GM20000 (cell line): ENCODE measurements around the gene SELENOM.

ENCODE experiments used
- DNase-seq: peaks from one replicate; pipeline ENCODE4 v3.0.0; 2012; ENCODE audit warnings: low spot score
- CTCF ChIP-seq: IDR thresholded peaks from 2 replicates; pipeline ENCODE4 v1.5.1; 2012; ENCODE audit warnings: mild to moderate bottlenecking, control low read depth; ENCODE audit errors: extremely low read depth, missing control alignments

SELENOM gene

GRCh38 chr22:31089160-31090100 lies 17.9 kb downstream of the SELENOM start:
- peak; percentile 85 for DNase-seq
- peak; percentile 68 for TF ChIP-seq CTCF

- DNase-seq = no peak
- no peak for TF ChIP-seq CTCF
Measured at GRCh38 chr22:31088233-31088986, 19.0 kb downstream of the SELENOM start.

GRCh38 chr22:31087744-31088215 lies 19.6 kb downstream of the SELENOM start:
- DNase-seq = no peak
- TF ChIP-seq CTCF = no peak

- no peak for TF ChIP-seq CTCF
- DNase-seq = no peak
Measured at GRCh38 chr22:31086703-31087330, 20.6 kb downstream of the SELENOM start.

GRCh38 chr22:31085928-31086327 lies 21.4 kb downstream of the SELENOM start:
- no peak for DNase-seq
- TF ChIP-seq CTCF = no peak

GRCh38 chr22:31085493-31085824 lies 21.9 kb downstream of the SELENOM start:
- DNase-seq = no peak
- no peak for TF ChIP-seq CTCF
